A673 (cell line): ENCODE measurements around the gene HAS3. TPM values are rescaled to one million over a fixed set of nuclear protein-coding genes. Genes with fewer than 3 reads are reported as not detected.

Experiments
- BruUV-seq: library from RNA; stranded (reverse); fragments of 400-500 nt; replicated peaks from 2 replicates; lab custom pipeline; 2021; lab: Mats Ljungman, UMichigan
- CTCF ChIA-PET: fragments of 300-600 bp; sonication (Branson Sonifier 250); formaldehyde crosslinking; loops from one replicate; lab custom pipeline; 2022; ENCODE audit warnings: antibody characterized with exemption; lab: Charles Lee
- POLR2A ChIA-PET: fragments of 300-600 bp; sonication (Branson Sonifier 250); formaldehyde crosslinking; loops from one replicate; lab custom pipeline; 2022; ENCODE audit warnings: antibody characterized with exemption; ENCODE audit not compliant: low non-redundant PET; lab: Charles Lee
- DNase-seq: peaks from one replicate; pipeline ENCODE4 v3.0.0-alpha.2; 2015; ENCODE audit warnings: low spot score
- H3K27ac ChIP-seq: fragments of 200-600 bp; sonication (generic); 2 replicates; pipeline ENCODE4 v1.5.1; 2016; ENCODE audit warnings: mixed run types, low read depth, mild to moderate bottlenecking, mixed read lengths, antibody characterized with exemption, low read length; ENCODE audit not compliant: poor library complexity, severe bottlenecking
- H3K27me3 ChIP-seq: fragments of 200-600 bp; sonication (generic); replicated peaks from 2 replicates; pipeline ENCODE4 v1.6.1; 2017; ENCODE audit warnings: mixed run types, low read depth, mild to moderate bottlenecking, mixed read lengths, antibody characterized with exemption, low read length; ENCODE audit not compliant: insufficient read depth, poor library complexity
- H3K36me3 ChIP-seq: fragments of 200-600 bp; sonication (generic); 2 replicates; pipeline ENCODE4 v1.6.1; 2016; ENCODE audit warnings: mixed run types, mild to moderate bottlenecking, mixed read lengths, antibody characterized with exemption, low read length; ENCODE audit not compliant: insufficient read depth, poor library complexity, severe bottlenecking
- H3K4me1 ChIP-seq: fragments of 200-600 bp; sonication (generic); 2 replicates; pipeline ENCODE4 v1.6.1; 2017; ENCODE audit warnings: mixed run types, mild to moderate bottlenecking, mixed read lengths, antibody characterized with exemption, low read length; ENCODE audit not compliant: insufficient read depth, poor library complexity, severe bottlenecking
- H3K4me3 ChIP-seq: fragments of 200-600 bp; sonication (generic); 2 replicates; pipeline ENCODE4 v1.5.1; 2016; ENCODE audit warnings: low read depth, mixed run types, mild to moderate bottlenecking, mixed read lengths, low read length; ENCODE audit not compliant: poor library complexity, severe bottlenecking
- H3K9me3 ChIP-seq: fragments of 200-600 bp; sonication (generic); 2 replicates; pipeline ENCODE4 v1.6.1; 2016; ENCODE audit warnings: mixed run types, low read depth, mild to moderate bottlenecking, mixed read lengths, antibody characterized with exemption, low read length; ENCODE audit not compliant: poor library complexity, severe bottlenecking
- EZH2 ChIP-seq: fragments of 200-600 bp; sonication (generic); IDR thresholded peaks from 2 replicates; pipeline ENCODE4 v1.6.1; 2017; ENCODE audit warnings: borderline replicate concordance, low read depth, mild to moderate bottlenecking, mixed read lengths, antibody characterized with exemption, low read length; ENCODE audit not compliant: poor library complexity, severe bottlenecking
- intact Hi-C: fragments of 100-400 bp; cut with micrococcal nuclease; formaldehyde crosslinking; loops from one replicate; pipeline ENCODE4 v1.10.0; 2022; ENCODE audit not compliant: unreplicated experiment
- total RNA-seq: library from RNA; stranded (reverse); gene quantifications from 2 replicates; pipeline ENCODE4 v1.2.3, GENCODE V29; 2021
- TF ChIP-seq, protein P1 (sequence below): fragments of 300-800, 200-600 bp; sonication (generic); conservative IDR thresholded peaks from 2 replicates; pipeline ENCODE4 v1.5.1; 2017; ENCODE audit warnings: low read depth, mild to moderate bottlenecking, antibody characterized with exemption, low read length, moderate library complexity, mixed read lengths

HAS3 gene
- total RNA-seq, 1 experiment from 2014 or later: 0.49 TPM

DNA sequence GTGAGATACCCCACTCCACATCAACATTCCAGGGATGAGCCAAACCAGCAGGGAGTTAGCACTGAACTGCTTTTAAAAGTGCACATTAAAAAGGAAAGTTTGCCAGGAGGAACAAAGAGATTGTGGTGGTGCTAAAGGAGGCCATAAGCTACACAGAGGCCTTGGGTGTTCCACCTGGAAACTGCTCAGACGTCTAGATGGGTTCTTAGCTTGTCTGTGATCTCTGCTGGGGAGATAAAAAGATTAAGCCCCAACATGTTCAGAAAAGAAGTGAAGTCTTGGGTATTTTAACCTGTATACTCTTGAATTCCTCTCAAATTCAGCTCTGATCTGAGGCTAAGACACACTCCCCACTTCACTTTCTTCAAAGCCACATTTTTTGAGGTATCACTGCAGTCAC is 10.4 kb downstream of the HAS3 start:
- no TSS peak for BruUV-seq
- no peak for DNase-seq
- Histone ChIP-seq H3K4me1 (no peaks in the 10 kb centered on the region), H3K4me3 (no peak overlapping the region), H3K9me3 (no peaks in the 10 kb centered on the region), H3K27ac (no peak overlapping the region), H3K27me3 (no peaks in the 10 kb centered on the region), H3K36me3 (peaks cover 44% of the 10 kb centered on the region)
- intact Hi-C loops: no loop called here
- no peak for TF ChIP-seq EZH2
- TF ChIP-seq, protein P1, sequence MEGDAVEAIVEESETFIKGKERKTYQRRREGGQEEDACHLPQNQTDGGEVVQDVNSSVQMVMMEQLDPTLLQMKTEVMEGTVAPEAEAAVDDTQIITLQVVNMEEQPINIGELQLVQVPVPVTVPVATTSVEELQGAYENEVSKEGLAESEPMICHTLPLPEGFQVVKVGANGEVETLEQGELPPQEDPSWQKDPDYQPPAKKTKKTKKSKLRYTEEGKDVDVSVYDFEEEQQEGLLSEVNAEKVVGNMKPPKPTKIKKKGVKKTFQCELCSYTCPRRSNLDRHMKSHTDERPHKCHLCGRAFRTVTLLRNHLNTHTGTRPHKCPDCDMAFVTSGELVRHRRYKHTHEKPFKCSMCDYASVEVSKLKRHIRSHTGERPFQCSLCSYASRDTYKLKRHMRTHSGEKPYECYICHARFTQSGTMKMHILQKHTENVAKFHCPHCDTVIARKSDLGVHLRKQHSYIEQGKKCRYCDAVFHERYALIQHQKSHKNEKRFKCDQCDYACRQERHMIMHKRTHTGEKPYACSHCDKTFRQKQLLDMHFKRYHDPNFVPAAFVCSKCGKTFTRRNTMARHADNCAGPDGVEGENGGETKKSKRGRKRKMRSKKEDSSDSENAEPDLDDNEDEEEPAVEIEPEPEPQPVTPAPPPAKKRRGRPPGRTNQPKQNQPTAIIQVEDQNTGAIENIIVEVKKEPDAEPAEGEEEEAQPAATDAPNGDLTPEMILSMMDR: no peak
- POLR2A ChIA-PET: no interaction called here
- CTCF ChIA-PET: no interaction called here

DNA sequence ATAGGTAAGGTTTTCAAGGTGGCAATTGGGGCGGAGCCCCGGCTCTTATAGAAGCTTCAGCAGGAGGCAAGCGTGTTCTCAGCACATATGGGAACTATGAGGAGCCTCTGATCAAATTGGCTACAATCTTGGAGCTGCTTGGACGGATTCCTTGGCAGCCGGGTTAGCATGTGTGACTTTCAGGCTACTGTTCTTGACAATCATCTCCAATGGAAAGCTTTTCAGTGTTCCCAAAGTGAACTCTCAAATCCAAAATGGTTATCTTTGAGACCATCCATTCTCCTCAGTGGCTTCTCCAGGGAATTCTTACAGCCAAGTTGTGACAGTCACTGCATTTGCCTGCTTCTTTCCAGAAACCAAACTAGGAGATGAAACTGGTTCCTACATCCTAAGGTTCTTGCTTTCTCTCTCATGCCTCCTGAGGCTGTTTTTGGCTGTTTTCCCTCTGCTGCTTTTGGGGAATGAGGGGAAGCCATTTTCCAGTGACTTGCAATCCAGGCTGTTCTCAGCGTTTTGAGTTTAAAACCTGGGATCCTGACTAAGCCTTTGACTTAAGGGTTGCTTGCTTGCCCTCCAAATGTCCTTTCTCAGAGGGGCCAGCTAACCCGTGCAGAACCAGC is 10.9 kb downstream of the HAS3 start:
- H3K27ac ChIP-seq: no peak overlapping the region
- no peaks in the 10 kb centered on the region for H3K4me1 ChIP-seq
- POLR2A ChIA-PET: no interaction called here
- peaks cover 48% of the 10 kb centered on the region for H3K36me3 ChIP-seq
- no peak for DNase-seq
- H3K9me3 ChIP-seq: no peaks in the 10 kb centered on the region
- intact Hi-C loops: no loop called here
- TF ChIP-seq, protein P1: no peak
- TF ChIP-seq EZH2: no peak
- CTCF ChIA-PET: no interaction called here
- H3K27me3 ChIP-seq: no peaks in the 10 kb centered on the region
- no TSS peak for BruUV-seq
- H3K4me3 ChIP-seq: no peak overlapping the region

DNA sequence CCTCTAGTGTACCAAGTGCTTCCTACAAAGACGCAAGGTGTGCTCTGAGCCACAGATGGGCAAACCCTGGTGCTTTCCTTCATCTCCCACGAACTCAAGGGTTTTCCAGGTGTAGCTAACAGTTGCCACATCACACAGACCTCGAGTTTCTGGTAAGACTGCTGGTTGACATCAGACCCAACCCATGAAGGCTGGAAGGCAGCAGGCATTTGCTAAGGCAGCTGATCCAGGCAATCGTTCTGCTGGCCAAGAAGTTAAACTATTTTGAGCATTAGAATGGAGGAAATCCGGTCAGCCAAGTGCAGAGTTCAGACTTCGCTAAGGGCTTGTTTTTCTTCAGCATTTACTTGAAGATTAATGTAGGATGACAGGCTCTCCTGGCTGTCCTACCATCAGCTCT is 11.5 kb downstream of the HAS3 start:
- CTCF ChIA-PET: no interaction called here
- no peak for TF ChIP-seq EZH2
- TF ChIP-seq, protein P1: no peak
- H3K4me3 ChIP-seq: no peak overlapping the region
- POLR2A ChIA-PET: no interaction called here
- H3K36me3 ChIP-seq: peaks cover 48% of the 10 kb centered on the region
- H3K27ac ChIP-seq: no peak overlapping the region
- H3K9me3 ChIP-seq: no peaks in the 10 kb centered on the region
- intact Hi-C loops: no loop called here
- BruUV-seq: no TSS peak
- no peak for DNase-seq
- no peaks in the 10 kb centered on the region for H3K4me1 ChIP-seq
- no peaks in the 10 kb centered on the region for H3K27me3 ChIP-seq
